GM12878 (cell line): Measurements from ENCODE around the gene TRAP1.

ENCODE experiments used
- CEBPB ChIP-seq, 2 experiments: fragments of 150-350 bp in 1 of 2; IDR thresholded peaks; 2 replicates each; pipeline ENCODE4 v1.6.1; 2012 to 2014; ENCODE audit warnings: low read depth in 2 of 2, low read length in 2 of 2, borderline replicate concordance in 1 of 2, inconsistent platforms in 1 of 2
- TCF7 ChIP-seq: IDR thresholded peaks from 2 replicates; pipeline ENCODE4 v1.6.1; 2014; ENCODE audit warnings: antibody characterized with exemption, borderline replicate concordance
- TF ChIP-seq, protein P1 (sequence below), 3 experiments: IDR thresholded peaks in 2 of 3; conservative IDR thresholded peaks in 1 of 3; 2 replicates each; pipeline ENCODE4 v1.5.1; 2011; ENCODE audit warnings: low read depth in 3 of 3, low read length in 3 of 3, mild to moderate bottlenecking in 3 of 3, control low read depth in 2 of 3, moderate library complexity in 2 of 3, inconsistent platforms in 1 of 3, mixed read lengths in 1 of 3; ENCODE audit not compliant: control insufficient read depth in 2 of 3, insufficient read depth in 1 of 3; ENCODE audit errors: extremely low read depth in 1 of 3
- TF ChIP-seq, protein P2 (sequence below): IDR thresholded peaks from 2 replicates; pipeline ENCODE4 v1.6.1; 2011; ENCODE audit warnings: low read depth, low read length, improper control_type of control experiment, borderline replicate concordance

DNA sequence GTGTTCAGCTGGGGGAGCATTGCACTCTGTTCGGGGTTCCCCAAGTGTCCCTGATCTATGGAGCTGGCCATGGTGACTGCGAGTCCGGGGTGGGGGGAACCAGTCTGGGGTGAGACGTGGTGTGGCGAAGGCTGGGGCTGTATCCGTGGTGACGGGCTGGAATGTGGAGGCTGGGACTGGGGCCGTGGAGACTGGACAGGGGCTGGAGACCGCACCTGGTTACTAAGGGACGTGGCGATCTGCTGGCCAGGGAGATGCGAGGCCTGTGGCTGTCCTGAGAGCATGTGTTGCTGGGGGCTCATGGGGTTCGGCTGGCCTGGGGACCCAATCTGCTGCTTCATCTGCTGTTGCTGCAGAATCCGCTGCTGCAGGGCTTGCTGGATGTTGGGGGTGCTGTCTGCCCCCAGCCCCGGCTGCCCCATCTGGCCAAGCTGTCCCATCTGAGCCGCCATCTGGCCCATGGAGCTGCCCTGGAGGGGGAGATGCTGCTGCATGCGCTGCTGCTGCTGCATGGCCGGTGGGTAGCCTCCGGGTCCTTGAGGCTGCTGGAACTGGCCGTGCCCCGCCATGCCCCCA is 10.6 kb upstream of the TRAP1 start:
- TF ChIP-seq CEBPB (IDR thresholded peaks at IDR 0.05; ENCODE audit: borderline replicate concordance in 1 of 2, low read depth in 2 of 2, low read length in 2 of 2) (no peak), TCF7 (no peak)
- TF ChIP-seq, protein P1, sequence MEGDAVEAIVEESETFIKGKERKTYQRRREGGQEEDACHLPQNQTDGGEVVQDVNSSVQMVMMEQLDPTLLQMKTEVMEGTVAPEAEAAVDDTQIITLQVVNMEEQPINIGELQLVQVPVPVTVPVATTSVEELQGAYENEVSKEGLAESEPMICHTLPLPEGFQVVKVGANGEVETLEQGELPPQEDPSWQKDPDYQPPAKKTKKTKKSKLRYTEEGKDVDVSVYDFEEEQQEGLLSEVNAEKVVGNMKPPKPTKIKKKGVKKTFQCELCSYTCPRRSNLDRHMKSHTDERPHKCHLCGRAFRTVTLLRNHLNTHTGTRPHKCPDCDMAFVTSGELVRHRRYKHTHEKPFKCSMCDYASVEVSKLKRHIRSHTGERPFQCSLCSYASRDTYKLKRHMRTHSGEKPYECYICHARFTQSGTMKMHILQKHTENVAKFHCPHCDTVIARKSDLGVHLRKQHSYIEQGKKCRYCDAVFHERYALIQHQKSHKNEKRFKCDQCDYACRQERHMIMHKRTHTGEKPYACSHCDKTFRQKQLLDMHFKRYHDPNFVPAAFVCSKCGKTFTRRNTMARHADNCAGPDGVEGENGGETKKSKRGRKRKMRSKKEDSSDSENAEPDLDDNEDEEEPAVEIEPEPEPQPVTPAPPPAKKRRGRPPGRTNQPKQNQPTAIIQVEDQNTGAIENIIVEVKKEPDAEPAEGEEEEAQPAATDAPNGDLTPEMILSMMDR (IDR thresholded peaks at IDR 0.05 in 2 of 3, conservative IDR thresholded peaks at IDR 0.05 in 1 of 3; ENCODE audit: control insufficient read depth in 2 of 3, extremely low read depth in 1 of 3, insufficient read depth in 1 of 3, low read depth in 3 of 3, low read length in 3 of 3): no peak
- TF ChIP-seq, protein P2, sequence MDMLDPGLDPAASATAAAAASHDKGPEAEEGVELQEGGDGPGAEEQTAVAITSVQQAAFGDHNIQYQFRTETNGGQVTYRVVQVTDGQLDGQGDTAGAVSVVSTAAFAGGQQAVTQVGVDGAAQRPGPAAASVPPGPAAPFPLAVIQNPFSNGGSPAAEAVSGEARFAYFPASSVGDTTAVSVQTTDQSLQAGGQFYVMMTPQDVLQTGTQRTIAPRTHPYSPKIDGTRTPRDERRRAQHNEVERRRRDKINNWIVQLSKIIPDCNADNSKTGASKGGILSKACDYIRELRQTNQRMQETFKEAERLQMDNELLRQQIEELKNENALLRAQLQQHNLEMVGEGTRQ: no peak
